ENCODE results near the gene MALL. TPM values are rescaled to one million over a fixed set of nuclear protein-coding genes. Genes with fewer than 3 reads are reported as not detected.
"Not testable (repeated sequence)": the region's sequence is repeated elsewhere in the genome, so short reads cannot be mapped to it uniquely, and the experiment has no call there.

The MALL gene
- total RNA-seq, 2 experiments from 2014 or later, result not detected

DNA sequence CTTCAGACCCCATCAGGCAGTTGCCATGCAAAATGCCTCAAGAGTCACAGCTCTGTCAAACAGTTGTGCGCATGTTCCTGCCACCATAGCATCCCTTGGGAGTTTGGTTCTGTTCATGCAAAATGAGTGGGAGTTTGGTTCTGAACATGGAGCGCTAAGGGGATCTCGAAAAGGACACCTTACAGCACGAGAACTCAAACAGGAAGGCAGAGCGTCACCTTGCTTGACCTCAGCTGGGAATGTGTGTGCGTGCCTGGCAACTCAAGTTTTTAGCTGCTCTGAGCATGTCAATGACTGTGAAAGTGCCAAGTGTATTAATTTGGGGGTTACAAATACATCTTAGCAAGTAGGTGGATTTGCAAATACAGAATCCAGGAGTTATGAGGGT, 16.6 kb downstream of the MALL start:
- POLR2A ChIA-PET, result no interaction called here
- H3K4me1 Mint-ChIP-seq, result peaks cover 7% of the 10 kb centered on the region
- no peaks in the 10 kb centered on the region for H3K36me3 Mint-ChIP-seq
- no peaks in the 10 kb centered on the region for H3K9me3 Mint-ChIP-seq
- DNase-seq (no peak), ATAC-seq (ENCODE audit: low read depth) (no peak)
- no peak overlapping the region for H3K4me3 Mint-ChIP-seq
- H3K27ac Mint-ChIP-seq, result no peak overlapping the region
- peaks cover 7% of the 10 kb centered on the region for H3K27me3 Mint-ChIP-seq

DNA sequence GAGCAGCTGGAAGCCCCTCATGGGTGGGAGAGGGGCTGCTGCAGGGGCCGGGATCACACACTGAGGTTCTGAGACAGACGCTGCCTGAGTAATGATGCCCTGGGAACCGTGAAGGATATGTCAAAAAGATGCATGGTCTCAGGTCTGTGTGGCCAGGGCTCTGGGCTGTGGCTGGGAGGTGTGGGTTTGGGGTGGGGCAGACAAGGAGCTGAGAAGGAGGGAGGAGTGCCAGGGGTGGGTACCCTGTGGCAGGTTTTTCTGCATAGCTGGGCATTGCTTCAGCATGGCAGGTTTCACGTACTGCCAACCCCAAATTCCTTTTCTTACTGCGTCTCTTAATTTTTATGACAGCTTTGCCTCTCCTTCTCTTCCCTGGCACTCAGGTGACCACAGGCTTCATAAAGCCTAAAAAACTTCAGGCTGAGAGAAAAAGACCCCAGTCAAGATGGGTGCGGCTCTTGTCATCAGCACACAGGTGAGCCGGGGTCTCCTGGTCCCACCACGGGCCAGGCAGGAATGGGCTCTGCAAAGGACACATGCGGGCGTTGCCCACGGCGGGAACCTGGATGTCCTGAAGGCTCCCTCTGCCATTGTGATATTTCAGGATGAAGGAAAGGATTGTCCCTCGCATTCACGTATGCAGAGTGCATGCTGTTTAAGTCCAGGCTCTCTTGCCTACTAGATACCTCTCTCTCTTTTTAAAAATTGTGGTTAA, 18.0 kb downstream of the MALL start:
- Mint-ChIP-seq H3K36me3 (no peaks in the 10 kb centered on the region), H3K4me3 (no peak overlapping the region), H3K9me3 (no peaks in the 10 kb centered on the region), H3K27me3 (peaks cover 4% of the 10 kb centered on the region), H3K27ac (no peak overlapping the region), H3K4me1 (peaks cover 7% of the 10 kb centered on the region)
- POLR2A ChIA-PET, result no interaction called here
- DNase-seq (no peak), ATAC-seq (ENCODE audit: low read depth) (no peak)

GRCh38 chr2:110095994-110096633, 19.5 kb downstream of the MALL start:
- Mint-ChIP-seq H3K27ac (no peak overlapping the region), H3K36me3 (no peaks in the 10 kb centered on the region), H3K4me1 (peaks cover 1% of the 10 kb centered on the region), H3K9me3 (no peaks in the 10 kb centered on the region), H3K27me3 (peaks cover 4% of the 10 kb centered on the region), H3K4me3 (no peak overlapping the region)
- no peak for ATAC-seq (ENCODE audit: low read depth)
- POLR2A ChIA-PET, result no interaction called here
- no peak for DNase-seq

DNA sequence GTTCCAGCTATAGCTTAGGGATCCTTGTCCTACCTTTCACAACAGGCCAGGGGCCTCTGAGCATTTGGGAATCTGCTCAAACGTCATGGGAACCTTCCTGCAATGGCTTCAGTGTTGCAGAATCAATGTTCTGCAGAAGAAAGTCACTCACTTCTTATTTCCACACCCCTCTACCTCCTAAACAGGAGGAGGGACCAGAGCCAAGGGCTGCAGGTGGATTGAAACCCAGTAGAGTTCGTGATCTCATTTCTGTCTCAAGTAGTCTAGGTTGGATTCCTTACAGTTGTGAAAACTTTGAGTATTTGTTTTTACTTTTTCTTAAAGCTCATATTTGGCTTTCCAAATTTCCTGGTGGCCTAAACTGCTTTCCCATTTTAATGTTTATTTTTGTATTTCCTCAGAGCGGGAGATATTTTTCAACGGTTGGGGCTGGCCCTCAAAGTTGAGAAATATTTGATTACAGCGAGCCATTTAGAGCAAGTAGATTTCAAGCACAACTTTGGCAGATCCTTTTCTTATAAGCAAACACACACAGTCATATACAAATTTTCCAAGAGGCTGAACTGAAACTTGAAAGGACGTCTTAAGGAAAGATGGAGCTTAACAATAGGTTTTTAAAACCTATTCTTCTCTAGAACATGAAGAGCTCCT, 20.6 kb downstream of the MALL start:
- H3K4me1 Mint-ChIP-seq; ATAC-seq (ENCODE audit: low read depth); POLR2A ChIA-PET; H3K36me3 Mint-ChIP-seq; H3K27ac Mint-ChIP-seq; H3K27me3 Mint-ChIP-seq; H3K4me3 Mint-ChIP-seq; DNase-seq; H3K9me3 Mint-ChIP-seq: not testable (repeated sequence)

GRCh38 chr2:110093924-110094323, 21.7 kb downstream of the MALL start:
- not testable (repeated sequence) for ATAC-seq (ENCODE audit: low read depth)

DNA sequence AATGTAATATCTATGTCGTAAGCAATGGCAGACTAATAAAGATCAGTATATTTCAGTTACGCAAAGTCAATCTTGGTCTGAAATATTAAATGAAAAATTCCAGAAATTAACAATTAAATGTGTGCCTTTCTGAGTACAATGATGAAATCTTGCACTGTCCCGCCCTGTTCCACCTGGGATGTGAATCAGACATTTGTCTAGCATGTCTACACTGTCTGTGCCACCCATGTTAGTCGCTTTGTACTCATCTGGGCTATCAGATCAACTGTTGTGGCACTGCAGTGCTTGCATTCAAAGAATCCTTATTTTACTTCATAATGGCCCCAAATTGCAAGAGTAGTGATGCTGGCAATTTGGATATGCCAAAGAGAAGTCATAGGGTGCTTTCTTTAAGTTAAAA, 25.5 kb downstream of the MALL start:
- H3K27ac Mint-ChIP-seq; H3K4me1 Mint-ChIP-seq; H3K27me3 Mint-ChIP-seq; DNase-seq; H3K4me3 Mint-ChIP-seq; H3K9me3 Mint-ChIP-seq; ATAC-seq (ENCODE audit: low read depth); H3K36me3 Mint-ChIP-seq; POLR2A ChIA-PET: not testable (repeated sequence)

More at GRCh38 chr2:110093924-110094323, 21.7 kb downstream of the MALL start:
- POLR2A ChIA-PET, H3K4me1 Mint-ChIP-seq, H3K4me3 Mint-ChIP-seq, H3K9me3 Mint-ChIP-seq, H3K36me3 Mint-ChIP-seq, DNase-seq, H3K27ac Mint-ChIP-seq, H3K27me3 Mint-ChIP-seq: not testable (repeated sequence)

GRCh38 chr2:110083757-110084156, 31.9 kb downstream of the MALL start:
- H3K4me1 Mint-ChIP-seq; POLR2A ChIA-PET; H3K27me3 Mint-ChIP-seq; ATAC-seq (ENCODE audit: low read depth); DNase-seq; H3K27ac Mint-ChIP-seq; H3K36me3 Mint-ChIP-seq; H3K4me3 Mint-ChIP-seq; H3K9me3 Mint-ChIP-seq: not testable (repeated sequence)

GRCh38 chr2:110083162-110083561, 32.5 kb downstream of the MALL start:
- POLR2A ChIA-PET; H3K4me1 Mint-ChIP-seq; H3K27me3 Mint-ChIP-seq; H3K4me3 Mint-ChIP-seq; ATAC-seq (ENCODE audit: low read depth); H3K9me3 Mint-ChIP-seq; H3K36me3 Mint-ChIP-seq; H3K27ac Mint-ChIP-seq; DNase-seq: not testable (repeated sequence)

DNA sequence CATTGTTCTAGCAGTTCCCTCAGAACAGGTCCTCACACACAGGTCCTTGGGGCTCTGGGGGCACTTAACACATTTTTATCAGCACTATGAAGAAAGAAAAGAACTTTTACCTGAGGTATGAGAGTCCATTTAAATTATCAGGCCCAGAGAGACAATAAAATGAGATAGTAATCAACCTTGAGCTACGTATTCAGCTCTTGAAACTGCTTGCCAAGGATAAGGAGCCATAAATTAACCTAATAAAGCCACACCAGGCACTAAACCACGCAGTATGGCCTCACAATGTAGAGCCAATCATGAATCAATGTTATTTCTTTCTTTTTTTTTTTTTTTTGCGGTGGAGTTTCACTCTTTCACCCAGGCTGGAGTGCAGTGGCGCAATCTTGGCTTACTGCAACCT, 37.5 kb downstream of the MALL start:
- H3K27ac Mint-ChIP-seq; H3K9me3 Mint-ChIP-seq; DNase-seq; H3K4me3 Mint-ChIP-seq; H3K36me3 Mint-ChIP-seq; ATAC-seq (ENCODE audit: low read depth); H3K27me3 Mint-ChIP-seq; H3K4me1 Mint-ChIP-seq; POLR2A ChIA-PET: not testable (repeated sequence)

- H3K27ac Mint-ChIP-seq; ATAC-seq (ENCODE audit: low read depth); POLR2A ChIA-PET; H3K27me3 Mint-ChIP-seq; H3K4me3 Mint-ChIP-seq; DNase-seq; H3K9me3 Mint-ChIP-seq; H3K36me3 Mint-ChIP-seq; H3K4me1 Mint-ChIP-seq: not testable (repeated sequence)
Measured at GRCh38 chr2:110075896-110076295, 39.7 kb downstream of the MALL start.

DNA sequence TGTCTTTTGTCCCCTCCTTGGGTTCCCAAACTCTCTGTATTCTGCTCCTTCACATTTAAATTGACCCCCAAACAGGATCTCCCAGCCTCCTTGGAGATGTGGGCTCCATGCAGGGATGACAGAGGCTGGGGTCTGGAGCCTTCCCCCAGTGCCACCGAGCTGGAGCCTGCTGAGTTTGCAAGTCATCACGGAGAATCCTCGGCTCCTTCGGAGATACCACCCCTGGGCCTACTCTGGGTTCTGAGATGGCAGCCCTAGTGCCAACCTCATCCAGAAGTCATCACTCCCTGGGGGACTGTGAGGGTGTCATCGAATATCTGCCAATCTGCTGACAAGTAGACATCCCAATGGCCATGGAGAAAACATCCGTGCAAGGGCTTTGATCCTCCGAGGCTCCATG, 45.8 kb downstream of the MALL start:
- H3K27ac Mint-ChIP-seq; H3K27me3 Mint-ChIP-seq; POLR2A ChIA-PET; H3K4me1 Mint-ChIP-seq; ATAC-seq (ENCODE audit: low read depth); H3K4me3 Mint-ChIP-seq; DNase-seq; H3K36me3 Mint-ChIP-seq; H3K9me3 Mint-ChIP-seq: not testable (repeated sequence)

DNA sequence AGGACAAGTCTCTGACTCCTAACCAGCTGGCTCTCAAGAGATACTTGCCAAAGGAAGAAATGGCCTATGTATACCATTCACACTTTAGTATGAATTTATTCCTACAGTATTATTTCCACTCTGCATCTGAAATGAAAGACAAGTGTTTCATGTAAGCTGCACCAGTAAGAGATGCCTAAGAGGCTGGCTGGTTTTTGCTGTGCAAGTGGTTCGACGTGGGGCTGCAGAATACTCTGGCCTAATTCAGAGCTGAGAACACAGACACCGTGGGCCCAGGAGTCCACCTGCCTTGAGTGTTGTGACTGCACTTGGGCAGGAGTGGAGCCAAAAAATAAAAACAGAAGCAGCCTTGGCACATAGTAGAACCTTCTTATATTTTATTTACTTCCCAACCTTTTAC, 47.5 kb downstream of the MALL start:
- H3K27me3 Mint-ChIP-seq; DNase-seq; H3K36me3 Mint-ChIP-seq; H3K4me1 Mint-ChIP-seq; POLR2A ChIA-PET; ATAC-seq (ENCODE audit: low read depth); H3K27ac Mint-ChIP-seq; H3K9me3 Mint-ChIP-seq; H3K4me3 Mint-ChIP-seq: not testable (repeated sequence)

DNA sequence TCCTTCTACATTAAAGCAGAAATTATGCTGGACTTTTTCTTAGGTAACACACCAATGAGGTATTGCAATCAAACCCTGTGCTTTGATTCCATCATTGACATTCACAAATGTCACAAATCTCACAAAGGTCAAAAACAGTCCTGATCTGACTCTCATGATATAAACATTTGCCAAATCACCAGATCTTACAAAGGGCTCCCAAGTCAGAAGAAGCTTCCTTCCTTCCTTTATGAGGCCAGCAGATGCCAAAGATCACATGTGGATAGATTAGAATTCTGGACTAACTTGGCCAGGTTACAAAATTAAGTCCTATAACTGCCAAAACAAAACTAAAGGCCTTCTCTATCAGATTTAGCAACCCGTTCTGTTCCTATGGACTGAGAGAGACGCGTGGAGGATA, 53.3 kb downstream of the MALL start:
- H3K4me3 Mint-ChIP-seq; H3K9me3 Mint-ChIP-seq; ATAC-seq (ENCODE audit: low read depth); DNase-seq; H3K36me3 Mint-ChIP-seq; H3K4me1 Mint-ChIP-seq; H3K27ac Mint-ChIP-seq; H3K27me3 Mint-ChIP-seq; POLR2A ChIA-PET: not testable (repeated sequence)

DNA sequence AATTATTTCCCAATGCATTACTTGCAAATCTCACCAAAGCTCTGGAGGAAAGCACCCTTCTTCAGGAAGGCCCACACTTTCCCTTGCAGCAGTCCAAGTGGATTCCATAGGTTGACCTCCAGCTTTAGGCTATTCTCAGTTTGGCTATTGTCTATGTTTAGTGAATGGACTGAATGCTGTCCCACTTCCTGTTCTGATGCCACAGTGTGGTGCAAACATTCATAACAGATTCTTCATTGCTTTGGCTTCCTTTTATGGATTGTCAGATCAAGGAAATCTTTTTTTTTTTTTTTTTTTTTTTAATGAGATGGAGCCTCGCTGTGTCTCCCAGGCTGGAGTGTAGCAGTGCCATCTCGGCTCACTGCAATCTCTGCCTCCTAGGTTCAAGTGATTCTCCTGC, 55.1 kb downstream of the MALL start:
- not testable (repeated sequence) for H3K9me3 Mint-ChIP-seq

More for the DNA sequence above, 55.1 kb downstream of the MALL start:
- H3K4me1 Mint-ChIP-seq; ATAC-seq (ENCODE audit: low read depth); H3K36me3 Mint-ChIP-seq; H3K4me3 Mint-ChIP-seq; H3K27me3 Mint-ChIP-seq; DNase-seq; POLR2A ChIA-PET; H3K27ac Mint-ChIP-seq: not testable (repeated sequence)
